Measurements from ENCODE around the gene GRM7. TPM values are rescaled to one million over a fixed set of nuclear protein-coding genes. Genes with fewer than 3 reads are reported as not detected.

Gene GRM7
- total RNA-seq, 1 experiment from 2014 or later = 0.28 TPM

DNA sequence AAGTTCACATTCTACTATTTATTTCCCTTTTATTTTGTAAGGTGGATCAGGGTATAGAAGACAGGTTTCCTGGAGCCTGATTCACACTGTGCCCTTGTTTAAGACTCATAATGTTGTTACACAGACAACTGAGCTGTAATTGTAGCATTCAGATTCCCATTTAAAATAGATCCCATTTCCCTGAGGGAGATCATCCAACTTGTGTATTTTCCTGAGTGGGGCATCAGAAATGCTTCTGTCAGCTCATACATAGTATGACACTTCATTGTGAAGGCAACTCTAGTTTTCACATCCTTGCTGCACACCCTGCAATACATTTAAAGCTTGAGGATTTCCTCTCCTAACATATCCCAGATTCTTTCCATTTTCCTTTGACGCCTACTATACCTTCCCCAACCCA, 659.7 kb downstream of the GRM7 start:
- H3K27ac Mint-ChIP-seq = no peak overlapping the region
- no peak for TF ChIP-seq CTCF (conservative IDR thresholded peaks at IDR 0.05)
- Histone ChIP-seq H3K79me1 (ENCODE audit: insufficient read depth, low read depth, low read length, poor library complexity, severe bottlenecking) (no peaks in the 10 kb centered on the region), H3K4me2 (ENCODE audit: insufficient read depth, insufficient read length, low read length) (no peak overlapping the region), H3K4ac (ENCODE audit: low read depth, low read length) (no peak overlapping the region), H3K18ac (ENCODE audit: insufficient read length, low read depth, low read length) (no peak overlapping the region), H2BK120ac (ENCODE audit: low read depth, low read length, poor library complexity, severe bottlenecking) (no peak overlapping the region), H2AK5ac (ENCODE audit: insufficient read length, low read length) (no peak overlapping the region), H3K27me3 (ENCODE audit: insufficient read depth, low read length) (no peaks in the 10 kb centered on the region), H2BK5ac (ENCODE audit: insufficient read length, low read length) (no peak overlapping the region), H2AFZ (ENCODE audit: low read length) (no peak overlapping the region), H3K23me2 (ENCODE audit: insufficient read length, low read depth, low read length, poor library complexity, severe bottlenecking) (no peaks in the 10 kb centered on the region), H2BK20ac (ENCODE audit: low read depth, low read length, poor library complexity, severe bottlenecking) (no peak overlapping the region), H3K4me1 (ENCODE audit: insufficient read depth, low read length) (no peaks in the 10 kb centered on the region), H3K27ac (ENCODE audit: insufficient read length, low read depth, low read length) (no peak overlapping the region), H3T11ph (ENCODE audit: low read length) (no peak overlapping the region), H2BK12ac (ENCODE audit: insufficient read length, low read depth, low read length) (no peak overlapping the region), H4K91ac (ENCODE audit: insufficient read length, low read depth, low read length) (no peak overlapping the region), H4K20me1 (ENCODE audit: control insufficient read depth, insufficient read depth, insufficient read length) (no peaks in the 10 kb centered on the region), H4K8ac (replicated peaks; ENCODE audit: insufficient read length, low read depth, low read length) (no peak overlapping the region), H3K9ac (ENCODE audit: extremely low read depth, insufficient read length, low read length) (no peak overlapping the region), H3K23ac (ENCODE audit: insufficient read length, low read depth, low read length) (no peak overlapping the region), H3K14ac (ENCODE audit: insufficient read depth, low read length) (no peak overlapping the region), H3K56ac (ENCODE audit: insufficient read length, low read depth, low read length) (no peak overlapping the region), H3K79me2 (ENCODE audit: insufficient read depth, low read length) (no peaks in the 10 kb centered on the region), H4K5ac (ENCODE audit: insufficient read length, low read depth, low read length) (no peak overlapping the region), H2BK15ac (ENCODE audit: low read depth, low read length) (no peak overlapping the region), H3K9me3 (ENCODE audit: control insufficient read depth, low read depth, low read length) (no peaks in the 10 kb centered on the region)
- no peaks in the 10 kb centered on the region for H3K4me1 Mint-ChIP-seq
- no peak for DNase-seq
- H3K27me3 Mint-ChIP-seq (ENCODE audit: low read depth) = no peaks in the 10 kb centered on the region
- H3K36me3 Mint-ChIP-seq (ENCODE audit: insufficient read depth in 1 of 3, low read depth in 3 of 3) = peaks cover 0 to 6% (median 2%) of the 10 kb centered on the region in 3 experiments; a peak in 2 of 7 replicates
- peaks cover 4 to 5% of the 10 kb centered on the region in 2 experiments; a peak in 4 of 5 replicates for H3K9me3 Mint-ChIP-seq
- WGBS (ENCODE audit: extremely low coverage, insufficient read length, low lambda C conversion rate) = no CpG with 5 or more reads among the region's 1 CpG
- H3K4me3 Mint-ChIP-seq = no peak overlapping the region
